ENCODE data around the gene CDH4. TPM values are rescaled to one million over a fixed set of nuclear protein-coding genes. Genes with fewer than 3 reads are reported as not detected.

Gene CDH4
- total and polyA plus RNA-seq, 2 of the 8 experiments (the other 6 are each of a cell fraction or from before 2014, with no cell fraction given): 4.3 to 7.9 TPM

DNA sequence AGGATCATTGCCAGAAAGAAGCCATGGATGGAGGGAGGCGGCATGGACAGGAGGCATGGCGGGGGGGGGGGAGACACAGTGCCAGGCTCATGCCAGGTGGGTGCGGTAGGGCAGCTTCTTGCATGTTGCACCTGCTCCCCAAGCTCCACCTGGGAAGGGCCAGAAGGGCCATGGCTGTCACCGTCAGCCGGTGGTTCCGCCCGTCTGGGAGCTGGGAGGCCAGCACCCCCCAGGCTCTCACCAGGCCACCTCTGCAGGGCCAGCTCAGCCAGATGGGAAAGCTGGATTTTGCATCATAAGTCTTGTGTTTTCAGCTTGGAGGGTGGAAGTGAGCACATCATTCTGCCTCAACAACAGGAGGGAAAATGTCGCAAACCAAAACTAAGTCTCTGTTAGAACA is 409.0 kb downstream of the CDH4 start:
- no peak overlapping the region for H3K4me2 ChIP-seq (ENCODE audit: insufficient read depth in 1 of 2, low read depth in 2 of 2, low read length in 2 of 2)
- H3K9ac ChIP-seq (replicated peaks in 1 of 4; ENCODE audit: extremely low read depth in 1 of 4, low read depth in 3 of 4, low read length in 3 of 4): no peak overlapping the region
- no peak overlapping the region for H3K14ac ChIP-seq (ENCODE audit: insufficient read length)
- no peak for DNase-seq (ENCODE audit: low read depth in 1 of 2, low spot score in 2 of 2)
- peaks cover 0 to 4% (median 0%) of the 10 kb centered on the region in 4 experiments; a peak in 3 of 7 replicates for H3K27me3 ChIP-seq (replicated peaks in 1 of 4; ENCODE audit: control insufficient read depth in 3 of 4, extremely low read depth in 1 of 4, insufficient read depth in 3 of 4, low read length in 3 of 4)
- peaks cover 0 to 5% (median 0%) of the 10 kb centered on the region in 4 experiments; a peak in 2 of 7 replicates for H3K4me1 ChIP-seq (replicated peaks in 1 of 4; ENCODE audit: control insufficient read depth in 3 of 4, insufficient read depth in 4 of 4, low read length in 3 of 4)
- H3K4ac ChIP-seq (replicated peaks; ENCODE audit: insufficient read length, low read depth, low read length): no peak overlapping the region
- H3K36me3 ChIP-seq (ENCODE audit: control insufficient read depth in 2 of 4, insufficient read depth in 4 of 4, low read length in 3 of 4): no peaks in the 10 kb centered on the region
- no peak overlapping the region for H4K8ac ChIP-seq (ENCODE audit: extremely low read depth, insufficient read depth, low read length)
- no peaks in the 10 kb centered on the region for H3K23me2 ChIP-seq (ENCODE audit: low read depth, low read length)
- H2BK15ac ChIP-seq (ENCODE audit: low read length): no peak overlapping the region
- H3K4me3 ChIP-seq (ENCODE audit: extremely low read depth in 1 of 4, insufficient read depth in 2 of 4, low read depth in 3 of 4, low read length in 4 of 4): no peak overlapping the region
- no peak overlapping the region for H2BK12ac ChIP-seq (ENCODE audit: low read depth, low read length)
- no peaks in the 10 kb centered on the region for H3K79me2 ChIP-seq (ENCODE audit: control insufficient read depth in 1 of 2, insufficient read depth in 2 of 2, low read length in 2 of 2)
- H3K79me1 ChIP-seq (ENCODE audit: low read depth, low read length): no peaks in the 10 kb centered on the region
- H2AFZ ChIP-seq (ENCODE audit: low read length): no peak overlapping the region
- CTCF ChIA-PET (ENCODE audit: partially characterized antibody): interaction anchor here (0.9 to 1.1 kb wide), 2 partner anchors 15 to 43 kb away, joined by 3 read pairs; no protein-coding TSS in a partner anchor
- WGBS, 2 experiments (ENCODE audit: extremely low coverage in 1 of 2, insufficient coverage in 1 of 2, insufficient read length in 1 of 2, insufficient replicate concordance in 2 of 2, low coverage in 1 of 2, low lambda C conversion rate in 2 of 2, missing lambda C conversion rate in 1 of 2): 98% methylated on average over 5 of the region's 8 CpGs; no CpG with 5 or more reads in 1 of the 2 experiments
- H3K56ac ChIP-seq (replicated peaks; ENCODE audit: insufficient read length, low read depth, low read length): no peak overlapping the region
- H4K5ac ChIP-seq (ENCODE audit: insufficient read length, low read depth, low read length): no peak overlapping the region
- no peak overlapping the region for H3K27ac ChIP-seq (ENCODE audit: low read depth, low read length)
- H3K23ac ChIP-seq (ENCODE audit: insufficient read length): no peak overlapping the region
- peaks cover 0 to 5% of the 10 kb centered on the region in 2 experiments for H4K20me1 ChIP-seq (replicated peaks in 1 of 2; ENCODE audit: control insufficient read depth in 1 of 2, insufficient read depth in 2 of 2, low read length in 2 of 2)
- POLR2A ChIA-PET (ENCODE audit: partially characterized antibody): no interaction called here
- H2BK20ac ChIP-seq (ENCODE audit: low read length): no peak overlapping the region
- no peak overlapping the region for H3K18ac ChIP-seq (ENCODE audit: extremely low read depth, low read length)
- no peak overlapping the region for H4K91ac ChIP-seq (replicated peaks; ENCODE audit: insufficient read length, low read length)
- no peak overlapping the region for H2BK120ac ChIP-seq (replicated peaks; ENCODE audit: low read depth, low read length)
- no peak for FAIRE-seq
- no peak overlapping the region for H2BK5ac ChIP-seq (ENCODE audit: low read depth, low read length)
- no peak overlapping the region for H2AK5ac ChIP-seq (ENCODE audit: low read depth, low read length)
- no peaks in the 10 kb centered on the region for H3K9me3 ChIP-seq (ENCODE audit: insufficient read depth in 2 of 2, low read depth in 1 of 2, low read length in 1 of 2)
- TF ChIP-seq YY1 (IDR thresholded peaks at IDR 0.05; ENCODE audit: low read depth, low read length) (no peak), SIRT6 (IDR thresholded peaks at IDR 0.05; ENCODE audit: low read length) (no peak), EZH2 (IDR thresholded peaks at IDR 0.05; ENCODE audit: low read depth, low read length, severe bottlenecking) (no peak), KDM4A (IDR thresholded peaks at IDR 0.05; ENCODE audit: low read depth, low read length, severe bottlenecking) (no peak), SP1 (IDR thresholded peaks at IDR 0.05; ENCODE audit: low read depth, low read length) (no peak), RBBP5 (IDR thresholded peaks at IDR 0.05; ENCODE audit: borderline replicate concordance, low read depth, low read length) (no peak), SP2 (IDR thresholded peaks at IDR 0.05; ENCODE audit: low read length) (no peak), BACH1 (IDR thresholded peaks at IDR 0.05; ENCODE audit: low read length) (no peak), SRF (IDR thresholded peaks at IDR 0.05; ENCODE audit: low read depth, low read length) (no peak), NRF1 (IDR thresholded peaks at IDR 0.05; ENCODE audit: low read depth, low read length) (no peak), TEAD4 (IDR thresholded peaks at IDR 0.05; ENCODE audit: low read depth, low read length) (no peak), ZNF274 (IDR thresholded peaks at IDR 0.05; ENCODE audit: borderline replicate concordance, extremely low read depth, low read length) (no peak), RNF2 (IDR thresholded peaks at IDR 0.05; ENCODE audit: borderline replicate concordance, low read depth, low read length, missing control alignments, poor library complexity, severe bottlenecking) (no peak)
- TF ChIP-seq, protein P1, sequence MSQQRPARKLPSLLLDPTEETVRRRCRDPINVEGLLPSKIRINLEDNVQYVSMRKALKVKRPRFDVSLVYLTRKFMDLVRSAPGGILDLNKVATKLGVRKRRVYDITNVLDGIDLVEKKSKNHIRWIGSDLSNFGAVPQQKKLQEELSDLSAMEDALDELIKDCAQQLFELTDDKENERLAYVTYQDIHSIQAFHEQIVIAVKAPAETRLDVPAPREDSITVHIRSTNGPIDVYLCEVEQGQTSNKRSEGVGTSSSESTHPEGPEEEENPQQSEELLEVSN (IDR thresholded peaks at IDR 0.05): no peak

Measured in H1 (cell line).